Measurements from ENCODE around the gene SOWAHA.

Gene SOWAHA

GRCh38 chr5:132820162-132820754, 7.2 kb downstream of the SOWAHA start:
- peak overlapping the region; percentile 33 for H4K8ac ChIP-seq (ENCODE audit: low read depth, low read length)
- peak; percentile 93 to 98 for DNase-seq
- H4K12ac ChIP-seq (ENCODE audit: low read depth, low read length), result no peak overlapping the region
- H3K27me3 ChIP-seq (ENCODE audit: insufficient read depth, low read length), result no peaks in the 10 kb centered on the region
- no peak overlapping the region for H2AK5ac ChIP-seq (ENCODE audit: low read length)
- H3K4me1 ChIP-seq (ENCODE audit: control insufficient read depth in 1 of 2, insufficient read depth in 2 of 2, low read length in 2 of 2), result peaks cover 13 to 20% of the 10 kb centered on the region in 2 experiments
- H3K27ac ChIP-seq (ENCODE audit: low read depth, low read length), result no peak overlapping the region
- H3K4me2 ChIP-seq (ENCODE audit: low read length), result no peak overlapping the region
- H2BK120ac ChIP-seq (ENCODE audit: insufficient read depth, low read length, poor library complexity), result no peak overlapping the region
- no peaks in the 10 kb centered on the region for H3K9me3 ChIP-seq (ENCODE audit: insufficient read depth, low read depth, low read length)
- no peak overlapping the region for H3K23ac ChIP-seq (ENCODE audit: low read length)
- H3K79me1 ChIP-seq (ENCODE audit: low read length), result peaks cover 6% of the 10 kb centered on the region
- no peak overlapping the region for H3K18ac ChIP-seq (ENCODE audit: low read length)
- H4K91ac ChIP-seq (ENCODE audit: low read depth, low read length), result peak overlapping the region; percentile 45
- H3K79me2 ChIP-seq (ENCODE audit: control insufficient read depth, insufficient read depth, low read length, poor library complexity), result no peaks in the 10 kb centered on the region
- H3K4me3 ChIP-seq (ENCODE audit: low read depth, low read length), result no peak overlapping the region
- no peak overlapping the region for H3K4ac ChIP-seq (ENCODE audit: low read depth, low read length)
- H3K9ac ChIP-seq (ENCODE audit: low read length), result no peak overlapping the region
- WGBS (ENCODE audit: extremely low coverage, insufficient coverage, insufficient read length), result no CpG with 5 or more reads among the region's 15 CpGs
- H2BK5ac ChIP-seq (ENCODE audit: low read depth, low read length, poor library complexity), result no peak overlapping the region
- no peak overlapping the region for H3K14ac ChIP-seq (ENCODE audit: low read length)
- peak overlapping the region; percentile 41 for H2BK12ac ChIP-seq (ENCODE audit: low read length)
- peaks cover 0 to 3% of the 10 kb centered on the region in 2 experiments for H3K36me3 ChIP-seq (ENCODE audit: control insufficient read depth in 1 of 2, insufficient read depth in 2 of 2, low read length in 2 of 2)
- peak overlapping the region; percentile 40 for H2AFZ ChIP-seq (ENCODE audit: insufficient read depth, low read length, poor library complexity)

GRCh38 chr5:132821350-132821749, 8.2 kb downstream of the SOWAHA start:
- H3K4ac ChIP-seq (ENCODE audit: low read depth, low read length), result no peak overlapping the region
- no CpG with 5 or more reads among the region's 3 CpGs for WGBS (ENCODE audit: extremely low coverage, insufficient coverage, insufficient read length)
- H2BK12ac ChIP-seq (ENCODE audit: low read length), result no peak overlapping the region
- no peak overlapping the region for H4K8ac ChIP-seq (ENCODE audit: low read depth, low read length)
- no peaks in the 10 kb centered on the region for H3K79me2 ChIP-seq (ENCODE audit: control insufficient read depth, insufficient read depth, low read length, poor library complexity)
- H3K18ac ChIP-seq (ENCODE audit: low read length), result no peak overlapping the region
- peaks cover 18 to 30% of the 10 kb centered on the region in 2 experiments for H3K4me1 ChIP-seq (ENCODE audit: control insufficient read depth in 1 of 2, insufficient read depth in 2 of 2, low read length in 2 of 2)
- no peak overlapping the region for H2BK120ac ChIP-seq (ENCODE audit: insufficient read depth, low read length, poor library complexity)
- H3K9me3 ChIP-seq (ENCODE audit: insufficient read depth, low read depth, low read length), result no peaks in the 10 kb centered on the region
- no peak overlapping the region for H3K23ac ChIP-seq (ENCODE audit: low read length)
- no peak overlapping the region for H4K91ac ChIP-seq (ENCODE audit: low read depth, low read length)
- H2BK5ac ChIP-seq (ENCODE audit: low read depth, low read length, poor library complexity), result no peak overlapping the region
- H3K36me3 ChIP-seq (ENCODE audit: control insufficient read depth in 1 of 2, insufficient read depth in 2 of 2, low read length in 2 of 2), result peaks cover 0 to 3% of the 10 kb centered on the region in 2 experiments
- H3K27ac ChIP-seq (ENCODE audit: low read depth, low read length), result no peak overlapping the region
- H3K14ac ChIP-seq (ENCODE audit: low read length), result no peak overlapping the region
- H3K27me3 ChIP-seq (ENCODE audit: insufficient read depth, low read length), result no peaks in the 10 kb centered on the region
- no peak for DNase-seq
- H3K4me2 ChIP-seq (ENCODE audit: low read length), result no peak overlapping the region
- H3K9ac ChIP-seq (ENCODE audit: low read length), result no peak overlapping the region
- peaks cover 14% of the 10 kb centered on the region for H3K79me1 ChIP-seq (ENCODE audit: low read length)
- H4K12ac ChIP-seq (ENCODE audit: low read depth, low read length), result no peak overlapping the region
- no peak overlapping the region for H2AK5ac ChIP-seq (ENCODE audit: low read length)
- H2AFZ ChIP-seq (ENCODE audit: insufficient read depth, low read length, poor library complexity), result no peak overlapping the region
- H3K4me3 ChIP-seq (ENCODE audit: low read depth, low read length), result no peak overlapping the region

- Histone ChIP-seq H3K27me3 (ENCODE audit: insufficient read depth, low read length) (no peaks in the 10 kb centered on the region), H3K14ac (ENCODE audit: low read length) (no peak overlapping the region), H3K79me2 (ENCODE audit: control insufficient read depth, insufficient read depth, low read length, poor library complexity) (no peaks in the 10 kb centered on the region), H2BK5ac (ENCODE audit: low read depth, low read length, poor library complexity) (no peak overlapping the region), H4K8ac (ENCODE audit: low read depth, low read length) (no peak overlapping the region), H2AFZ (ENCODE audit: insufficient read depth, low read length, poor library complexity) (no peak overlapping the region), H3K79me1 (ENCODE audit: low read length) (peaks cover 14% of the 10 kb centered on the region), H3K9me3 (ENCODE audit: insufficient read depth, low read depth, low read length) (no peaks in the 10 kb centered on the region), H2AK5ac (ENCODE audit: low read length) (no peak overlapping the region), H3K4me1 (ENCODE audit: control insufficient read depth in 1 of 2, insufficient read depth in 2 of 2, low read length in 2 of 2) (peaks cover 19 to 32% of the 10 kb centered on the region in 2 experiments), H3K36me3 (ENCODE audit: control insufficient read depth in 1 of 2, insufficient read depth in 2 of 2, low read length in 2 of 2) (peaks cover 0 to 3% of the 10 kb centered on the region in 2 experiments), H2BK12ac (ENCODE audit: low read length) (no peak overlapping the region), H3K9ac (ENCODE audit: low read length) (no peak overlapping the region), H3K4me3 (ENCODE audit: low read depth, low read length) (no peak overlapping the region), H3K4ac (ENCODE audit: low read depth, low read length) (no peak overlapping the region), H3K23ac (ENCODE audit: low read length) (no peak overlapping the region), H4K91ac (ENCODE audit: low read depth, low read length) (peak overlapping the region; percentile 6), H4K12ac (ENCODE audit: low read depth, low read length) (no peak overlapping the region), H2BK120ac (ENCODE audit: insufficient read depth, low read length, poor library complexity) (no peak overlapping the region), H3K4me2 (ENCODE audit: low read length) (no peak overlapping the region), H3K18ac (ENCODE audit: low read length) (no peak overlapping the region), H3K27ac (ENCODE audit: low read depth, low read length) (no peak overlapping the region)
- DNase-seq, result no peak
- WGBS (ENCODE audit: extremely low coverage, insufficient coverage, insufficient read length), result no CpG with 5 or more reads among the region's 1 CpG
These were observed 8.7 kb downstream of the SOWAHA start for GRCh38 chr5:132821791-132822190.

GRCh38 chr5:132822650-132823480, 9.8 kb downstream of the SOWAHA start:
- WGBS (ENCODE audit: extremely low coverage, insufficient coverage, insufficient read length), result no CpG with 5 or more reads among the region's 68 CpGs
- Histone ChIP-seq H3K14ac (ENCODE audit: low read length) (peak overlapping the region; percentile 4), H3K9ac (ENCODE audit: low read length) (no peak overlapping the region), H2BK120ac (ENCODE audit: insufficient read depth, low read length, poor library complexity) (no peak overlapping the region), H3K4me3 (ENCODE audit: low read depth, low read length) (peak overlapping the region; percentile 42), H3K79me1 (ENCODE audit: low read length) (peaks cover 14% of the 10 kb centered on the region), H4K91ac (ENCODE audit: low read depth, low read length) (peak overlapping the region; percentile 18), H3K4me2 (ENCODE audit: low read length) (peak overlapping the region; percentile 64), H3K27ac (ENCODE audit: low read depth, low read length) (peak overlapping the region; percentile 0), H3K9me3 (ENCODE audit: insufficient read depth, low read depth, low read length) (no peaks in the 10 kb centered on the region), H3K27me3 (ENCODE audit: insufficient read depth, low read length) (no peaks in the 10 kb centered on the region), H3K23ac (ENCODE audit: low read length) (no peak overlapping the region), H3K4ac (ENCODE audit: low read depth, low read length) (no peak overlapping the region), H3K4me1 (ENCODE audit: control insufficient read depth in 1 of 2, insufficient read depth in 2 of 2, low read length in 2 of 2) (peaks cover 19 to 32% of the 10 kb centered on the region in 2 experiments), H2AFZ (ENCODE audit: insufficient read depth, low read length, poor library complexity) (peak overlapping the region; percentile 24), H3K79me2 (ENCODE audit: control insufficient read depth, insufficient read depth, low read length, poor library complexity) (no peaks in the 10 kb centered on the region), H2BK5ac (ENCODE audit: low read depth, low read length, poor library complexity) (no peak overlapping the region), H4K8ac (ENCODE audit: low read depth, low read length) (peak overlapping the region; percentile 26), H3K18ac (ENCODE audit: low read length) (peak overlapping the region; percentile 9), H2AK5ac (ENCODE audit: low read length) (no peak overlapping the region), H3K36me3 (ENCODE audit: control insufficient read depth in 1 of 2, insufficient read depth in 2 of 2, low read length in 2 of 2) (peaks cover 0 to 3% of the 10 kb centered on the region in 2 experiments), H2BK12ac (ENCODE audit: low read length) (no peak overlapping the region), H4K12ac (ENCODE audit: low read depth, low read length) (no peak overlapping the region)
- peak in 1 of 2 donors; percentile 34 for DNase-seq
